ENCODE data around the gene KLF17. TPM values are rescaled to one million over a fixed set of nuclear protein-coding genes. Genes with fewer than 3 reads are reported as not detected.

Gene KLF17
- total RNA-seq = not detected in 2 replicates

- intact Hi-C loops (cut with micrococcal nuclease) = no loop called here
Measured at GRCh38 chr1:44118682-44119081, at the start of gene KLF17. KLF17 (plus strand) TSS chr1:44118821; CDS start chr1:44118908, 87 bp downstream.

GRCh38 chr1:44071461-44071860, 47.2 kb upstream of the KLF17 start:
- intact Hi-C loops (cut with micrococcal nuclease) = no loop called here

- intact Hi-C loops (cut with micrococcal nuclease) = no loop called here
Measured at GRCh38 chr1:44072204-44072603, 46.4 kb upstream of the KLF17 start.

DNA sequence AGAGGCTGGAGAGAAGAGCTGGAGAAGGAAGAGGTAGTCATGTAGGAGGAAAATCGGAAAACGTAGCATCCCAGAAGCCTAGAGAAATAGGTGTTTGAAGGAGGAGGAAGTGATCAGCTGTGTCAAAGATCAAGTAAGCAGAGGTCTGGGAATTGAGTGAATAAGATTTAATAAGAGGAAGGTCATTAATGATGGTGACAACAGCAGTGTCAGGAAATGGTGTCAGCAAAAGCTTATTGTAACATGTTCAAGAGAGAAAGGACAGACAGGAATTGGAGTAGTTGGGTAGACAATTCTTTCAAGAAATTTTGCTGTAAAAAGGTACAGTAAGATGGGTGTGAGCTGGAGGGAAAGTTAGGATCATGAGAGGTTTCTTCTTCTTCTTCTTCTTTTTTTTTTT, 45.8 kb upstream of the KLF17 start:
- intact Hi-C loops (cut with micrococcal nuclease) = no loop called here

GRCh38 chr1:44073528-44073927, 45.1 kb upstream of the KLF17 start:
- intact Hi-C loops (cut with micrococcal nuclease) = no loop called here

DNA sequence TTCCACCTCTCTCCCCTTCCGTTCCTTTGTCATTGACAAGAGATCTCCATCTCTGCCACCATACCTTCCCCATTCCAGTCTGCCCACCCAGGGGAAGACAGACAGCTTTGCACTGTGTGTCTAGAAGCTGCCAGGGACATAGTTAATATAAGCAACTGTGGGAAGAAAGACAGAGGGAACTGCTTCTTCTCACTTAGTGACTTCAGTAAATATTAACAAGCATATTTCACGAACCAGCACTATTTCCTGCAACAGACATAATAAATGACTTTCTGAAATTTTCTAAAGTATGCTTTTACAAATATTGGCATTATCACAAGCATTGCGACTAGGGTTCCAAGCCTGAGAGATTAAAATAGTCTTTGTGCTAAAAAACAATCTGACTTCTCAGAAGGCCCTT, 44.2 kb upstream of the KLF17 start:
- intact Hi-C loops (cut with micrococcal nuclease) = no loop called here

DNA sequence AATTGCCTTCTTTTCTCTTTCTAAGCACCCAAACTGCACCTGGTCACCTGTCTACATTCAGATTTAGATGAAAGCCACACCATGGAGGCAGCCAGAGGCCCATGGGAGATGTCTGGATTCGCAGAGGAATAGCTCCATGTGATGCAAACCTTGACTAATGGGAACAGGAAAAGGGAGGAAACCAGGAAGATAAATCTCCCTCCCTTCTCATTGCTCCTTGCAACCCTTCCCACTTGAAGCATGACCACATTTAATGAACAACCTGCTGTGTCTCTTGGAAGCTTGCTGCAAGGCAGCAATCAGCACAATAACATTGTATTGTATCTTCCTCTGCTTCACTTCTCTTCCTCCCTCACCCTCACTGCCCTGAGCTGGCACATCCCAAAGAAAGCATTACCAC, 42.6 kb upstream of the KLF17 start:
- intact Hi-C loops (cut with micrococcal nuclease) = no loop called here

DNA sequence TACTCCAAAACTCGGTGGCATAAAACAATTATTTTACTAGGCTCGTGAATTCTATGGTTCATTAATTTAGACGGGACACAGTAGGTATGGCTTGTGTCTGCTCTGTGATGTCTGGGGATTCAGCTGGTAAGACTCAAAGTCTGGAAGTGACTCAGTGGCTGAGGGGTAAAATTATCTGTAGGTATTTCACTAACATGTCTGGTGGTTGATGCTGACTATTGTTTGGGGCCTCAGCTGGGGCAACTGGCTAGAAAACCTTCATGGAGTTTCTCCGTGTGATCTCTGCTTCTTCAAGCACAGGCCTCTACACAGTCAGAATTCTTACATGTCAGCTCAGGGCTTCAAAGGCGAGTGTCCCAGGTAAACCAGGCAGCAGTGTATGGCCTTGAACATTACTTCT, 41.2 kb upstream of the KLF17 start:
- intact Hi-C loops (cut with micrococcal nuclease) = no loop called here

GRCh38 chr1:44078104-44078503, 40.5 kb upstream of the KLF17 start:
- intact Hi-C loops (cut with micrococcal nuclease) = no loop called here

DNA sequence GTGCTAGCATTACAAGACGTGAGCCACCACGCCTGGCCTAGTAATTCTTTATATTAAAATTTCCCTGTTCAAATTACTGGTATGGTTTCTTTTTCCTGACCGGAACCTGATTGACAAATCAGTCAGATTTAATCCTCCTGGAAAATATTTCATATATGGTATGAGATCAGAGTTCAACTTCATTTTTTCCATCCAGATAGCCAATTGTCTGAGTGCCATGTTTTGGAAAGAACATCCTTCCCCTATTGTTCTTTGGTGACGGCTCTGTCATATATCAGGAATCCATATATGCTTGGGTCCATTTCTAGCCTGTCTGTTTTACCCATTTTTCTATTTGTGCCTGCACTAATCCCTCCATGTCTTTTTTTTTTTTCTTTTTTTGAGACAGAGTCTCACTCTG, 39.1 kb upstream of the KLF17 start:
- intact Hi-C loops (cut with micrococcal nuclease) = no loop called here

GRCh38 chr1:44084998-44085675, 33.5 kb upstream of the KLF17 start:
- intact Hi-C loops (cut with micrococcal nuclease) = no loop called here

- intact Hi-C loops (cut with micrococcal nuclease) = no loop called here
Measured at GRCh38 chr1:44086692-44087474, 31.7 kb upstream of the KLF17 start.

DNA sequence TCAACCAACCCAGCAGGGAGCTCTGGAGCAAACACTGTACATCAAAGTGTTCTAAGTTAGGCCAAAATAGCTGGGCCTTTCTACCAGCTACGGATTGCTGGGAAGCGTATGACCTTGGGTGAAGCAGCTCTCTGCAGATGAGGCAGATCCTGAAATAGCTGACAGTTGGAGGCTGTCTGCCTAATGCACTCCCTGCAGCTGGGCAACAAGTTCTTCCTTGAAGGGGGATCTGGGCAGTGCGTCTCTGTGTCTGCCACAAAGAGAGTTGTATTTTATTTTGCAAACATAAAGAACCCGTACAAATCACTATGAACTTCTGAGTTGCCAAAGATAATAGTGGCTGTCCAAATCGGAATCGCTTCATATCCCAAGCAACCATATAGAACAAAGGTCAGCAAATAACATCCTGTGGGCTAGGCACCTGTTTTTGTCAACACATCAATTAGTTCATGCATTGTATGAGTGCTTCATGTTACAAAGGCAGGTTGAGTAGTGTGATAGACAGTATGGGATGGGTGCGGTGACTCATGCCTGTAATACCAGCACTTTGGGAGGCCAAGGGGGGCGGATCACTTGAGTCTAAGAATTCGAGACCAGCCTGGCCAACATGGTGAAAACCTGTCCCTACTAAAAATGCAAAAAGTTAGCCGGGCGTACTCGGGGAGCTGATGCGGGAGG, 29.1 kb upstream of the KLF17 start:
- intact Hi-C loops (cut with micrococcal nuclease) = no loop called here

- intact Hi-C loops (cut with micrococcal nuclease) = no loop called here
Measured at GRCh38 chr1:44090429-44091252, 28.0 kb upstream of the KLF17 start.

DNA sequence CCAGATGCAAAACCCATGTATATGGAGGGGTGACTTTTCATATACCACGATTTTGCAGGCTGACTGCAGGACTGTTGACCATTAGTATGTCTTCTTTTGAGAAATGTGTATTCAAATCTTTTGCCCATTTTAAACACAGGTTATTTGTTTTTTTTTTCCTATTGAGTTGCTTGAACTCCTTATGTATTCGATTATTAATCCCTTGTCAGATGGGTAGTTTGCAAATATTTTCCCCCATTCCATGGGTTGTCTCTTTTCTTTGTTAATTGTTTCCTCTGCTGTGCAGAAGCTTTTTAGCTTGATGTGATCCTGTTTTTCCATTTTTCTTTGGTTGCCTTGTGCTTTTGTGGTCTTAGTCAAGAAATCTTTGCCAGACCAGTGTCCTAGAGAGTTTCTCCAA, 24.6 kb upstream of the KLF17 start:
- intact Hi-C loops (cut with micrococcal nuclease) = no loop called here

GRCh38 chr1:44100183-44100868, 18.3 kb upstream of the KLF17 start:
- intact Hi-C loops (cut with micrococcal nuclease) = no loop called here

DNA sequence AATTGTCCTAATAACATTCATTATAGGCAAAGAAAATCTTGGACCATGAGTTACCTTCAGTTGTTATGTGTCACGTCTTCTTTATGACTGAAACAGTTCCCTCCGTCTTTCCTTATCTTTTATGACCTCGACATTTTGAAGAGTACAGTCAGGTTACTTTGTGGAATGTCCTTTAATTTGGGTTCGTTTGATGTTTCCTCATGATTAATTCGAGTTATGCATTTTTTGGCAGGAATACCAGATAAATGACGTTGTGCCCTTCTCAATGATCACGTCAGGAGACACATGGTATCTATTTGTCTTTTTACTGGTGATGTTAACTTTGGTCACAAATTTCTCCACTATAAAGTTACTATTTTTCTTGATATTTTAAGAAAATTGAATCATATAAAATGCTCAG, 17.3 kb upstream of the KLF17 start:
- intact Hi-C loops (cut with micrococcal nuclease) = no loop called here

GRCh38 chr1:44103270-44104131, 15.1 kb upstream of the KLF17 start:
- intact Hi-C loops (cut with micrococcal nuclease) = no loop called here

- intact Hi-C loops (cut with micrococcal nuclease) = no loop called here
Measured at GRCh38 chr1:44105810-44106209, 12.8 kb upstream of the KLF17 start.

DNA sequence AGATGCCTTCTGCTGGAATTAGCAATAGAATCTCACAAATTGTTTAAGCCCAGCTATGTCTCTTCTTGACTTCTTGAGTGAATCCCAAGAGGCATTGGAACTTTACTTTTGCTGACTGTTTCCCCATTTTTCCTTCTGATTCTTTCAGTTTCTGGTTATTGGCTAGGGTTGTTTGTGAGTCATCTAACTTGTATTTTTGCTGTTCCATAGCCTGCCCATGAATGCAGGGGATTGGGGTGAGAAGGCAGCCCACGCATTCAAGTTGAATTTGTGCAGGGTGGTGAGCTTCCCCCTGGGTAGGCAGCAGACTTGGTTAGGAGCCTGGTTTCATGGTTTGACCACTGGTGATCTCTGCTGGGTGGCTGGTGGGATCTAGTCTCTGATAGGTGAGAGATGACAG, 10.4 kb upstream of the KLF17 start:
- intact Hi-C loops (cut with micrococcal nuclease) = no loop called here
